GM12878 (cell line): ENCODE measurements around the gene FBXL16. TPM values are rescaled to one million over a fixed set of nuclear protein-coding genes. Genes with fewer than 3 reads are reported as not detected.

Source experiments
- ASH2L ChIP-seq: fragments of 300-600, 200-600 bp; sonication (generic); IDR thresholded peaks from 2 replicates; pipeline ENCODE4 v1.6.1; 2017; ENCODE audit warnings: low read depth, mild to moderate bottlenecking, borderline replicate concordance
- BHLHE40 ChIP-seq, 2 experiments: fragments of 450-650 bp in 1 of 2; IDR thresholded peaks; 2 replicates each; pipeline ENCODE4 v1.6.1; 2011 to 2017; ENCODE audit warnings: low read depth in 2 of 2, borderline replicate concordance in 1 of 2, improper control_type of control experiment in 1 of 2, low read length in 1 of 2, mild to moderate bottlenecking in 1 of 2
- IKZF2 ChIP-seq, 2 experiments: fragments of 450-650 bp; IDR thresholded peaks; 2 replicates each; pipeline ENCODE4 v1.6.1; 2017; ENCODE audit warnings: mild to moderate bottlenecking in 2 of 2, moderate library complexity in 2 of 2
- NR2C1 ChIP-seq: fragments of 450-650 bp; IDR thresholded peaks from 2 replicates; pipeline ENCODE4 v1.6.1; 2017; ENCODE audit warnings: antibody characterized with exemption, mild to moderate bottlenecking, moderate library complexity
- RAD21 ChIP-seq: IDR thresholded peaks from 2 replicates; pipeline ENCODE4 v1.6.1; 2011; ENCODE audit warnings: mild to moderate bottlenecking, low read depth, low read length, moderate library complexity; ENCODE audit not compliant: insufficient read depth
- SRF ChIP-seq, 2 experiments: IDR thresholded peaks; 2 replicates each; pipeline ENCODE4 v1.6.1; 2011; ENCODE audit warnings: low read depth in 2 of 2, low read length in 2 of 2, mild to moderate bottlenecking in 1 of 2, moderate library complexity in 1 of 2
- polyA plus RNA-seq, 11 experiments: library from polyadenylated mRNA; depleted of rRNA in 4 of 11; unstranded in 6 of 11; stranded (reverse) in 5 of 11; fragments of >200 nt; fragmentation: Nextera tagmentation in 4 of 11; fragmentation: Illumina TruSeq in 1 of 11; extraction: Ambion mirVana in 4 of 11; extraction: Trizol in 1 of 11; gene quantifications; 1 replicate in 1 of 11; 2 replicates in 10 of 11; pipeline versions ENCODE4 v1.2.1 to v1.2.3, GENCODE V29; 2011 to 2016; ENCODE audit warnings: inconsistent platforms in 2 of 11, missing spikeins in 2 of 11, low read depth in 1 of 11
- total RNA-seq, 4 experiments: library from RNA; depleted of rRNA in 3 of 4; stranded (reverse); fragments of >200 nt in 3 of 4; fragmentation: Illumina TruSeq in 1 of 4; extraction: Trizol in 1 of 4; gene quantifications; 2 replicates each; pipeline versions ENCODE4 v1.2.1 to v1.2.3, GENCODE V29; 2013 to 2021
- TF ChIP-seq, protein P1 (sequence below): IDR thresholded peaks from 2 replicates; pipeline ENCODE4 v1.6.1; 2011; ENCODE audit warnings: low read depth, low read length, improper control_type of control experiment, borderline replicate concordance
- TF ChIP-seq, protein P2 (sequence below): fragments of 450-650 bp; IDR thresholded peaks from 2 replicates; pipeline ENCODE4 v1.6.1; 2016; ENCODE audit warnings: mild to moderate bottlenecking, moderate library complexity, borderline replicate concordance

FBXL16 gene
- total and polyA plus RNA-seq, 10 of the 15 experiments (the other 5 are each of a cell fraction or from before 2014, with no cell fraction given), result 0.13 to 1.4 (median 0.24) TPM

DNA sequence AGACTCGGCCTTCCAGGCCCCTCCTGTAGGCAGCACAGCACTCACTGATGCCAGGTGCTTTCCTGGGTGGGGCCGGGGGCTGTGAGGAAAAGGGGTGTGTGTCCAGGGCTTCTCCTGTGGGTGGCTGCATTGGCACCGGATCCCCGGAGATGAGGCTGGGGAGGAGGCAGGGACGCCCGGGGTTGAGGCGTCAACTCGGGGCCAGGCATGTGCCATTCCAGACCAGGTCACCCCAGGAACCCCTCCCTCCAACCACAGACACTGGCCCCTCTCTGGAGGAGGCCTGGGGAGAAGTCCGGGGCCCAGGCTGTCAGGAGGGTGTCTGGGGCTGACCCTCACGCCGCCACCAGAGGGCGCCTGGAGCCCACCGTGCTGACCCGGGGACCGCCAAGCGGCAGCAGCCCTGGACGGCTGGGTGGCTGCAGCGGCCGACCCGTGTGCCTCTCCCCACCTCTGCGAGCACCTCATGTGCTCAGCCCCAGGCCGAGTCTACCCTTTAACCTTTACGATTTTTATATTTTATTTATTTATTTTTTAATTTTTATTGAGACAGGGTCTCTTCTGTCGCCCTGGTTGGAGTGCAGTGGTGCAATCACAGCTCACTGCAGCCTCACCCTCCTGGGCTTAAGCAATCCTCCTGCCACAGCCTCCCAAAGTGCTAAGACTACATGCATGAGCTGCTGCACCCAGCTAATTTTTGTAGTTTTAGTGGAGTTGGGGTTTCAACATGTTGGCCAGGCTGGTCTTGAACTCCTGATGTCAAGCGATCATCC is 6.1 kb upstream of the FBXL16 start (continued):
- peak; percentile 89 for TF ChIP-seq RAD21
- TF ChIP-seq, protein P1, sequence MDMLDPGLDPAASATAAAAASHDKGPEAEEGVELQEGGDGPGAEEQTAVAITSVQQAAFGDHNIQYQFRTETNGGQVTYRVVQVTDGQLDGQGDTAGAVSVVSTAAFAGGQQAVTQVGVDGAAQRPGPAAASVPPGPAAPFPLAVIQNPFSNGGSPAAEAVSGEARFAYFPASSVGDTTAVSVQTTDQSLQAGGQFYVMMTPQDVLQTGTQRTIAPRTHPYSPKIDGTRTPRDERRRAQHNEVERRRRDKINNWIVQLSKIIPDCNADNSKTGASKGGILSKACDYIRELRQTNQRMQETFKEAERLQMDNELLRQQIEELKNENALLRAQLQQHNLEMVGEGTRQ, result no peak
- no peak for TF ChIP-seq ASH2L
- no peak for TF ChIP-seq SRF (IDR thresholded peaks at IDR 0.05; ENCODE audit: low read depth in 2 of 2, low read length in 2 of 2)
- no peak for TF ChIP-seq NR2C1
- TF ChIP-seq, protein P2, sequence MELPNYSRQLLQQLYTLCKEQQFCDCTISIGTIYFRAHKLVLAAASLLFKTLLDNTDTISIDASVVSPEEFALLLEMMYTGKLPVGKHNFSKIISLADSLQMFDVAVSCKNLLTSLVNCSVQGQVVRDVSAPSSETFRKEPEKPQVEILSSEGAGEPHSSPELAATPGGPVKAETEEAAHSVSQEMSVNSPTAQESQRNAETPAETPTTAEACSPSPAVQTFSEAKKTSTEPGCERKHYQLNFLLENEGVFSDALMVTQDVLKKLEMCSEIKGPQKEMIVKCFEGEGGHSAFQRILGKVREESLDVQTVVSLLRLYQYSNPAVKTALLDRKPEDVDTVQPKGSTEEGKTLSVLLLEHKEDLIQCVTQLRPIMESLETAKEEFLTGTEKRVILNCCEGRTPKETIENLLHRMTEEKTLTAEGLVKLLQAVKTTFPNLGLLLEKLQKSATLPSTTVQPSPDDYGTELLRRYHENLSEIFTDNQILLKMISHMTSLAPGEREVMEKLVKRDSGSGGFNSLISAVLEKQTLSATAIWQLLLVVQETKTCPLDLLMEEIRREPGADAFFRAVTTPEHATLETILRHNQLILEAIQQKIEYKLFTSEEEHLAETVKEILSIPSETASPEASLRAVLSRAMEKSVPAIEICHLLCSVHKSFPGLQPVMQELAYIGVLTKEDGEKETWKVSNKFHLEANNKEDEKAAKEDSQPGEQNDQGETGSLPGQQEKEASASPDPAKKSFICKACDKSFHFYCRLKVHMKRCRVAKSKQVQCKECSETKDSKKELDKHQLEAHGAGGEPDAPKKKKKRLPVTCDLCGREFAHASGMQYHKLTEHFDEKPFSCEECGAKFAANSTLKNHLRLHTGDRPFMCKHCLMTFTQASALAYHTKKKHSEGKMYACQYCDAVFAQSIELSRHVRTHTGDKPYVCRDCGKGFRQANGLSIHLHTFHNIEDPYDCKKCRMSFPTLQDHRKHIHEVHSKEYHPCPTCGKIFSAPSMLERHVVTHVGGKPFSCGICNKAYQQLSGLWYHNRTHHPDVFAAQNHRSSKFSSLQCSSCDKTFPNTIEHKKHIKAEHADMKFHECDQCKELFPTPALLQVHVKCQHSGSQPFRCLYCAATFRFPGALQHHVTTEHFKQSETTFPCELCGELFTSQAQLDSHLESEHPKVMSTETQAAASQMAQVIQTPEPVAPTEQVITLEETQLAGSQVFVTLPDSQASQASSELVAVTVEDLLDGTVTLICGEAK, result no peak
- peak; percentile 31 to 56; a peak in 3 of 4 replicates for TF ChIP-seq BHLHE40 (IDR thresholded peaks at IDR 0.05; ENCODE audit: borderline replicate concordance in 1 of 2, low read depth in 2 of 2, low read length in 1 of 2)
- no peak for TF ChIP-seq IKZF2 (IDR thresholded peaks at IDR 0.05)
